ENCODE data around the gene ZMYND8.

The ZMYND8 gene

DNA sequence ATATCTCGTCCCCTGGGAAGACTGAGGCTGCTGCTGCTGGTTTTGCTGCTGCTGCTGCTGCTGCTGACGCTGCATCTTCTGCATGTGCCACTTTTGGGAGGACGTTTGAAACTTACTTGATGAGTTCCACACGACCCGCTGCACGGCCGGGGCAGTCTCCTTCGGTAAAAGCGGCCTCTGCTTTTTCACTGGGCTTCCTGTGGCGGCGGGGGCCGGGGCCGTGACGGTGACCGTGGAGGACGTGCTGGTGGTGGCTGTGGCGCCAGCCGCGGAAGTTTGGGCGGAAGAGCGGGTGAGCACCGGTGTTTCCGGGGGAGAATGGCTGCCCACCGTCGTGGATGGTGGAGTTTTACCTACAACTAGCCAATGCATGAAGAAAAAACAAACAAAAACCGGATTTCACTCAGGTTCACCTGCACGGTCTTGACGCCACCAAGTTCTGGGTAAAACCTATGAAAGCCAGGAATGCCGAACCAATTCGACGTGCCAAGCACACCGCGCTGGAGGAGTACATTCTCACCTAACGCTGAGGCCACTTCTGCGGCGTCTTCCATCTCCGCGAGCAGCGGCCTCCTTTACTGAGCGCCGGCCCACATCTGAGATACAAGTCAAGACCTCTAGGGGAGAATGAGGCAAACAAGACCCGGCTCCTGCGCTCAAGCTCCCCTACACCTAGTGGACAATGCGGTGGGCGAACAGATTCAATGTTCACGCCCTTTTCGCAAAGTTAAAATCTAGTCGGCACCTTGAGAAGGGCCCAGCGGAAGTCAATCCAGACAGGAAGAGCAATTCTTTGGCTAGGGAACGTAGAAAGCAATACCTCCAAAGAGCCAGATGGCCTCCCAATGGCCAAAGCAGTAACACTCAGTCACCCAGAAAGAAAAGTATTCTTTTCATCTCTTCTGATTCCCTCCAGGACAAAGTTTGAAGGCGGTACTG is 117.5 kb downstream of the ZMYND8 start:
- ChIA-PET CTCF (no interaction called here), POLR2A (no interaction called here)
- TF ChIP-seq SUZ12 (IDR thresholded peaks at IDR 0.05), result no peak
- TF ChIP-seq FOXM1 (IDR thresholded peaks at IDR 0.05; ENCODE audit: borderline replicate concordance), result no peak

DNA sequence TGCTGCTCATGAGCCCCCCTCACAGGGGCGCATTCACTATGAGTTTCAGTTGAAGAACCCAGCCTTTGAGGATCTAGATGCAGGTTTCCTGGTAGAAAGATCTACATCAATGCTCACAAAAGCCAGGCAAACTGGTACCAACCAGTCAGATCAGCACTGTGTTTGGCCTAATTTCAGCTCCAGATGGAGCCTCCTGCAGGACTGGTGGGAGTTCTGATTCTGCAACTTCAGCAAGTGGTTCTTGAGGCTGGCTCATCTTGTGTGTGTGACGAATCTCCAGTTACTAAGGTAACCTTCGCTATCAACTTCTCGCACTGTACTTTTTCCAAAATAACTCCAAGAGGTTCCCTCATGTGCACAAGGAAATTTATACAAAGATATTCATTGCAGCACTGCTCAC is 118.8 kb downstream of the ZMYND8 start:
- TF ChIP-seq ARNT (IDR thresholded peaks at IDR 0.05) (no peak), CTBP1 (IDR thresholded peaks at IDR 0.05; ENCODE audit: borderline replicate concordance) (no peak), FOXA1 (IDR thresholded peaks at IDR 0.05) (no peak), BHLHE40 (IDR thresholded peaks at IDR 0.05; ENCODE audit: borderline replicate concordance) (no peak), FOXK2 (IDR thresholded peaks at IDR 0.05) (no peak), NFRKB (IDR thresholded peaks at IDR 0.05) (no peak), SP1 (IDR thresholded peaks at IDR 0.05) (no peak), SUZ12 (IDR thresholded peaks at IDR 0.05) (no peak), ELF4 (IDR thresholded peaks at IDR 0.05) (no peak), ZNF384 (IDR thresholded peaks at IDR 0.05) (no peak)
- TF ChIP-seq, protein P1, sequence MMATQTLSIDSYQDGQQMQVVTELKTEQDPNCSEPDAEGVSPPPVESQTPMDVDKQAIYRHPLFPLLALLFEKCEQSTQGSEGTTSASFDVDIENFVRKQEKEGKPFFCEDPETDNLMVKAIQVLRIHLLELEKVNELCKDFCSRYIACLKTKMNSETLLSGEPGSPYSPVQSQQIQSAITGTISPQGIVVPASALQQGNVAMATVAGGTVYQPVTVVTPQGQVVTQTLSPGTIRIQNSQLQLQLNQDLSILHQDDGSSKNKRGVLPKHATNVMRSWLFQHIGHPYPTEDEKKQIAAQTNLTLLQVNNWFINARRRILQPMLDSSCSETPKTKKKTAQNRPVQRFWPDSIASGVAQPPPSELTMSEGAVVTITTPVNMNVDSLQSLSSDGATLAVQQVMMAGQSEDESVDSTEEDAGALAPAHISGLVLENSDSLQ (IDR thresholded peaks at IDR 0.05), result no peak
- POLR2A ChIA-PET, result no interaction called here
- DNase-seq (ENCODE audit: extremely low spot score), result no peak
- CTCF ChIA-PET, result no interaction called here

More for the DNA sequence above, 117.5 kb downstream of the ZMYND8 start:
- no peak for DNase-seq (ENCODE audit: extremely low spot score)

DNA sequence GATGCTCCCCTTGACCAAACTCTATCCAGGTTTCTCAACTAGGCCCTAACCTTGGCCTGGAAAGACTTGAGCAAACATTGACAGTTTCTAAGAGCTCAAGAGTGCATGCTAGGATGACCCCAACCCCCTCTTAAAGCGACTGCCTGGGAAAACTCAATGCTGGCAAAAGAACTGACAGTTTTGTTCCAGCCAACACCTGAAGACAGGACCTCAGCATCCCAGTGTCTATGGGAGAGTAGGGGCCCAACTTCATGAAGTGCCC is 119.9 kb downstream of the ZMYND8 start:
- ChIA-PET POLR2A (no interaction called here), CTCF (no interaction called here)
- TF ChIP-seq SP1 (IDR thresholded peaks at IDR 0.05), result no peak
- TF ChIP-seq FOXA1 (IDR thresholded peaks at IDR 0.05), result no peak
- no peak for TF ChIP-seq SUZ12 (IDR thresholded peaks at IDR 0.05)
- TF ChIP-seq LEF1 (IDR thresholded peaks at IDR 0.05; ENCODE audit: borderline replicate concordance), result no peak
- no peak for TF ChIP-seq HDGF (IDR thresholded peaks at IDR 0.05; ENCODE audit: borderline replicate concordance)
- no peak for TF ChIP-seq L3MBTL2 (conservative IDR thresholded peaks at IDR 0.05)
- no peak for TF ChIP-seq ARNT (IDR thresholded peaks at IDR 0.05)
- TF ChIP-seq FOXK2 (IDR thresholded peaks at IDR 0.05), result no peak
- no peak for TF ChIP-seq BHLHE40 (IDR thresholded peaks at IDR 0.05; ENCODE audit: borderline replicate concordance)
- no peak for TF ChIP-seq TARDBP (IDR thresholded peaks at IDR 0.05)
- no peak for TF ChIP-seq ZNF384 (IDR thresholded peaks at IDR 0.05)
- TF ChIP-seq ELF4 (IDR thresholded peaks at IDR 0.05), result no peak
- DNase-seq (ENCODE audit: extremely low spot score), result no peak

DNA sequence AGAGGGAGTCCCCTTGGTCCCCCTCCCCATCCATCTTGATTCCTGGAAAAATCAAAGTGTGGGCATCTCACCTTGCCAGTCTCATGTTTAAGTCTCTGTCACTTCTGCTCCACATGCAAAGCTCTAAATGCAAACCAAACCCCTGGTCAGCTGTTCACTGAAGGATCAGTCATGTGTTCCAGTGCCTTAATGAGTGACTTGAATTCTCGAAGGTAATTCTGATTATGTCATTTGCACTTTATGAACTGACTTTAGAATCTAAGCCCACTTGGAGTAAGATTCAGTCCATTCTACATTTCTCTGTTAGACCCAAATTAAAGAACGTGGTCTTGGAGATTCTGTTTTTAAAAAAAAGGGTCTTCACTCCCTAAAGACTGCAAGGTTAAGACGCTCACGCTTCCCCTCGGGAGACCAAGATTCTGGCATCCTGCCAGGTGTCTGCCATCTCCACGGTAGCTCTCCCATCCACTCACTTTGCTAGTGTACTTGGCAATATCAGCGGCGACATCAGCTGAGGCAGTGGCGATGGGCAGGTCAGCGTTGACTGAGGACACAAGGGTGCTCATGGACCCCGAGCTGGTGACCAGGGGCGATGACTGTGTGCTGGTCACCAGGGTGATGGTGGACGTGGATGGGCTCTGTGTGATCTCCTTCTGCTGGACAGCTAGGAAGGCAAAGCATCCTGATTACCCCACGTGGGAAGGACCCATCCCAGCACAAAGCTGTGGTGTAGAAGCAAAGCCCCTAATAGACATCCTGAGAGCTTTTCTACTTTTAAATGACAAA is 120.5 kb downstream of the ZMYND8 start:
- POLR2A ChIA-PET, result no interaction called here
- TF ChIP-seq TARDBP (IDR thresholded peaks at IDR 0.05) (no peak), ELF4 (IDR thresholded peaks at IDR 0.05) (no peak), ARNT (IDR thresholded peaks at IDR 0.05) (no peak), FOXM1 (IDR thresholded peaks at IDR 0.05; ENCODE audit: borderline replicate concordance) (no peak), NFRKB (IDR thresholded peaks at IDR 0.05) (no peak), FOXA1 (IDR thresholded peaks at IDR 0.05) (no peak), BHLHE40 (IDR thresholded peaks at IDR 0.05; ENCODE audit: borderline replicate concordance) (no peak), HDGF (IDR thresholded peaks at IDR 0.05; ENCODE audit: borderline replicate concordance) (no peak), L3MBTL2 (conservative IDR thresholded peaks at IDR 0.05) (no peak), ZNF384 (IDR thresholded peaks at IDR 0.05) (no peak), SP1 (IDR thresholded peaks at IDR 0.05) (no peak), LEF1 (IDR thresholded peaks at IDR 0.05; ENCODE audit: borderline replicate concordance) (no peak), FOXK2 (IDR thresholded peaks at IDR 0.05) (no peak), CTBP1 (IDR thresholded peaks at IDR 0.05; ENCODE audit: borderline replicate concordance) (no peak), SUZ12 (IDR thresholded peaks at IDR 0.05) (no peak)
- TF ChIP-seq, protein P1 (IDR thresholded peaks at IDR 0.05), result no peak
- no peak for DNase-seq (ENCODE audit: extremely low spot score)
- CTCF ChIA-PET, result no interaction called here

DNA sequence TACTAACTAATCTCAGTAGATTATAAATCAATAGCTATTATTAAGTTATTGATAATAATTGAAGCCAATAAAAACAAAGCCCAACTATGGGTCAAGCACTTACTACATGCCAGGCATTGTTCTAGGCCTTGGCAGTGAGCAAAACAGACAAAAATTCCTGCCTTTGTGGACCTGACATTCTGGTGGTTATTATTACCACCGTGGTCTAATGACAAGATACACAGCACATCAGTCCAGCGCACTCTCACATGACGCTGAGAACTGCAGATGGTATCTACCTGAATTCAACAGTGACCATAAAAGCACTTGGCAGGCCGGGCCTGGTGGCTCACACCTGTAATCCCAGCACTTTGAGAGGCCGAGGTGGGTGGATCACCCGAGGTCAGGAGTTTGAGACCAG is 121.4 kb downstream of the ZMYND8 start:
- POLR2A ChIA-PET, result no interaction called here
- CTCF ChIA-PET, result interaction anchor here (0.6 to 1.1 kb wide), 2 partner anchors 147 to 412 kb away, joined by 3 to 6 read pairs; no protein-coding TSS in a partner anchor
- TF ChIP-seq CTBP1 (IDR thresholded peaks at IDR 0.05; ENCODE audit: borderline replicate concordance) (no peak), LEF1 (IDR thresholded peaks at IDR 0.05; ENCODE audit: borderline replicate concordance) (no peak), FOXK2 (IDR thresholded peaks at IDR 0.05) (no peak), HDGF (IDR thresholded peaks at IDR 0.05; ENCODE audit: borderline replicate concordance) (no peak), ARNT (IDR thresholded peaks at IDR 0.05) (no peak), ELF4 (IDR thresholded peaks at IDR 0.05) (no peak), SP1 (IDR thresholded peaks at IDR 0.05) (no peak), L3MBTL2 (conservative IDR thresholded peaks at IDR 0.05) (no peak), TARDBP (IDR thresholded peaks at IDR 0.05) (no peak), FOXA1 (IDR thresholded peaks at IDR 0.05) (no peak), ZNF384 (IDR thresholded peaks at IDR 0.05) (no peak), SUZ12 (IDR thresholded peaks at IDR 0.05) (no peak), BHLHE40 (IDR thresholded peaks at IDR 0.05; ENCODE audit: borderline replicate concordance) (no peak), NFRKB (IDR thresholded peaks at IDR 0.05) (no peak)
- TF ChIP-seq, protein P1 (IDR thresholded peaks at IDR 0.05), result no peak
- no peak for DNase-seq (ENCODE audit: extremely low spot score)
